Keratinocyte (primary cell): ENCODE measurements around the gene ACP6.

Experiments
- CTCF ChIP-seq, 3 experiments: IDR thresholded peaks in 1 of 3; conservative IDR thresholded peaks in 1 of 3; optimal IDR thresholded peaks in 1 of 3; 2 replicates in 2 of 3; 3 replicates in 1 of 3; pipeline versions ENCODE3 to v1.5.1; 2011; ENCODE audit warnings: low read length in 3 of 3, mild to moderate bottlenecking in 3 of 3, moderate library complexity in 2 of 3, control low read depth in 1 of 3, inconsistent platforms in 1 of 3; ENCODE audit not compliant: insufficient read depth in 2 of 3; ENCODE audit errors: extremely low read depth in 1 of 3
- EZH2 ChIP-seq: IDR thresholded peaks from one replicate; pipeline ENCODE4 v1.6.1; 2012; ENCODE audit warnings: inconsistent platforms, mild to moderate bottlenecking, low read length, moderate library complexity

- TF ChIP-seq CTCF (optimal IDR thresholded peaks at IDR 0.05 in 1 of 3, IDR thresholded peaks at IDR 0.05 in 1 of 3, conservative IDR thresholded peaks at IDR 0.05 in 1 of 3; ENCODE audit: extremely low read depth in 1 of 3, insufficient read depth in 2 of 3, low read length in 3 of 3) (no peak), EZH2 (no peak)
Measured at GRCh38 chr1:147612366-147612765, 58.0 kb downstream of the ACP6 start.
